Measurements from ENCODE around the gene GRIA3.
"Not testable (repeated sequence)": the region's sequence is repeated elsewhere in the genome, so short reads cannot be mapped to it uniquely, and the experiment has no call there.

GRIA3 gene

DNA sequence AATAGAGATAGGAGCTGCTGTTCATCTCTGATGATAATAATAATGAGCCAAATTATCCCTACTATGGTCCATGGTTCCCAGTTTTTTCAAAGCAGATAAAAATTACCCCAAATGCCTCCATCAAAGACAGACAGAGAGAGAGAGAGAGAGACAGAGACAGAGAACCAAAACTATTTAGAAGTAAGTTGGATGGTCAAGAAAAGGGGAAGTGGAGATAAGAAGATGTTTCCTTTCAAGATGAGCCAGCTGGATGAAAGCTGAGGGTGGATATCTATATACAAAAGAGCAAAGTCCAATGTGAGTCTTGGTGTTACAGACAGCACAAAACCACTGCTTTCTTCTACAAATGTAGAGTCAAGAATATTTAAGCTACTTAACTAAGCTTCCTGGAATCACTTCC is 173.9 kb downstream of the GRIA3 start:
- no peak overlapping the region for H3K4me3 ChIP-seq (ENCODE audit: low read depth, low read length)
- in situ Hi-C loops (cut with HindIII; ENCODE audit: low sequenced_read_pairs), result no loop called here
- TF ChIP-seq, protein P1, sequence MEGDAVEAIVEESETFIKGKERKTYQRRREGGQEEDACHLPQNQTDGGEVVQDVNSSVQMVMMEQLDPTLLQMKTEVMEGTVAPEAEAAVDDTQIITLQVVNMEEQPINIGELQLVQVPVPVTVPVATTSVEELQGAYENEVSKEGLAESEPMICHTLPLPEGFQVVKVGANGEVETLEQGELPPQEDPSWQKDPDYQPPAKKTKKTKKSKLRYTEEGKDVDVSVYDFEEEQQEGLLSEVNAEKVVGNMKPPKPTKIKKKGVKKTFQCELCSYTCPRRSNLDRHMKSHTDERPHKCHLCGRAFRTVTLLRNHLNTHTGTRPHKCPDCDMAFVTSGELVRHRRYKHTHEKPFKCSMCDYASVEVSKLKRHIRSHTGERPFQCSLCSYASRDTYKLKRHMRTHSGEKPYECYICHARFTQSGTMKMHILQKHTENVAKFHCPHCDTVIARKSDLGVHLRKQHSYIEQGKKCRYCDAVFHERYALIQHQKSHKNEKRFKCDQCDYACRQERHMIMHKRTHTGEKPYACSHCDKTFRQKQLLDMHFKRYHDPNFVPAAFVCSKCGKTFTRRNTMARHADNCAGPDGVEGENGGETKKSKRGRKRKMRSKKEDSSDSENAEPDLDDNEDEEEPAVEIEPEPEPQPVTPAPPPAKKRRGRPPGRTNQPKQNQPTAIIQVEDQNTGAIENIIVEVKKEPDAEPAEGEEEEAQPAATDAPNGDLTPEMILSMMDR (IDR thresholded peaks at IDR 0.05; ENCODE audit: low read depth, low read length, missing control alignments), result no peak
- no peak for DNase-seq (ENCODE audit: low read depth)

DNA sequence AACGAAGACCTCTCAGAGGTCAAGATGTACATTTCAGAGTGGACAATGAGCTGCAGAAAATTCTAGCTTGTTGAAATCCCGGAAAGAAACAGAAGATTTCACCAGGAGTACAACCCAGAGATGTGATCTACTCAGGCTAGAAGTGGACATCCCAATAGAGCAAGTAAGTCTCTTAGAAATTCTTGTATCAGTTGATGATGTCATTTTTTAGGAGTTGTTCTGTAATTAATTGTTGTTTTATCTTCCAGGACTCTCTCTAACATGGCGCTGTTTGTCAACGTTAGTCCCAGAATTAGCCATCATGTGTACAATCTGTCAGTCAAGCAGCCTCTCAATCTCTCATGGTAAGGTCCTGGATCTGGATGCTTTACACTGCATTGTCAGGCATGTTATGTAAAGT is 174.4 kb downstream of the GRIA3 start:
- no peak overlapping the region for H3K4me3 ChIP-seq (ENCODE audit: low read depth, low read length)
- no peak for DNase-seq (ENCODE audit: low read depth)
- in situ Hi-C loops (cut with HindIII; ENCODE audit: low sequenced_read_pairs), result no loop called here
- TF ChIP-seq, protein P1 (IDR thresholded peaks at IDR 0.05; ENCODE audit: low read depth, low read length, missing control alignments), result no peak

DNA sequence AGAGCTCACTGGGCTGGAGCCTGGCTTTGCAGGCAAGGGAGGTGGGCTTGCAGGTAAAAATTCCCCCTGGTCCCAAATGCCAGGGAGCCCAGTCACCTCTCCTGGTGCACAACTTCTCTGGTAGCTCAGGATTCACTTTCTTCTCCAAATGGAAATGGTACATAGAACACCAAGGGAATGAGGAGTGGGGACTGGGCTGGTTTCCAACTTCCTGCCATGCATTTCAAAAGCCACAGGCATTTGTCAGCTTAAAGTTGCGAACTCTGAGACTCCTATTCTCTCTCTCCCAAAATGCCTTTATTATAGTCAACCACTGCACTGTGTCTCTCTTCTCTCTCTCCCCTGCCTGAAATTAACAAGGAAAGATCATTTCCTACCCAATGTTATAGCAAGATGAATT is 177.3 kb downstream of the GRIA3 start:
- TF ChIP-seq, protein P1 (IDR thresholded peaks at IDR 0.05; ENCODE audit: low read depth, low read length, missing control alignments), result no peak
- in situ Hi-C loops (cut with HindIII; ENCODE audit: low sequenced_read_pairs), result no loop called here
- peak; percentile 5 for DNase-seq (ENCODE audit: low read depth)
- H3K4me3 ChIP-seq (ENCODE audit: low read depth, low read length), result no peak overlapping the region

DNA sequence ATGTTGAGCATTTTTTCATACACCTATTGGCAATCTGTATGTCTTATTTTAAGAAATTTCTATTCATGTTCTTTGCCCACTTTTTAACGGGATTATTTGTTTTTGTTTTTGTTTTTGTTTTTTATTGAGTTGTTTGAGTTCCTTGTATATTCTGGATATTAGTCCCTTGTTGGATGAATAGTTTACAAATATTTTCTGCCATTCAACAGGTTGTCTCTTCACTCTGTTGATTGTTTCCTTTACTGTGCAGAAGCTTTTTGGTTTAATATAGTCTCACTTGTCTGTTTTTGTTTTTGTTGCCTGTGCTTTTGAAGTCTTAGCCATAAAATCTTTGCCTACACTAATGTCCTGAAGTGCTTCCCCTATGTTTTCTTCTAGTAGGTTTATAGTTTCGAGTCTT is 202.1 kb downstream of the GRIA3 start:
- DNase-seq (ENCODE audit: low read depth); in situ Hi-C loops (cut with HindIII; ENCODE audit: low sequenced_read_pairs); H3K4me3 ChIP-seq (ENCODE audit: low read depth, low read length): not testable (repeated sequence)

DNA sequence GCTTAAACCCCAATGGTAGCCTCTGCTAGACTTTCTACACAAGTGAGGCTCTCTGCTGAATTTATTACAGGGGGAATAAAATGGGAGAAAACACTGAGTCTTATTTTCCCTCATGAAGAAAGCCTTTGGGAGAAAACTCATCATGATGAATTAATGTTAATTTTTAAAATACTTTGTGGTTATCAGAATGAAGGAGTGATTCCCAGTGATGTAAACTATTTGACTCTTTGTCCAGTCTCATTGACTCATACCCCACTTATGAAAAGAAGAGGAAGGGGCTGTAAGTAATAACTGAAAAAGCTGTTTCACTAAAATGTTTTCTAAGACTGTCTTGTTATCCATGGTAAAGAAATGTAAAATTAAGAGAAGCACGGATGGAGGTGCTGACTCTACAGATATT is 208.8 kb downstream of the GRIA3 start:
- in situ Hi-C loops (cut with HindIII; ENCODE audit: low sequenced_read_pairs), result no loop called here
- no peak overlapping the region for H3K4me3 ChIP-seq (ENCODE audit: low read depth, low read length)
- TF ChIP-seq, protein P1 (IDR thresholded peaks at IDR 0.05; ENCODE audit: low read depth, low read length, missing control alignments), result no peak
- DNase-seq (ENCODE audit: low read depth), result no peak

DNA sequence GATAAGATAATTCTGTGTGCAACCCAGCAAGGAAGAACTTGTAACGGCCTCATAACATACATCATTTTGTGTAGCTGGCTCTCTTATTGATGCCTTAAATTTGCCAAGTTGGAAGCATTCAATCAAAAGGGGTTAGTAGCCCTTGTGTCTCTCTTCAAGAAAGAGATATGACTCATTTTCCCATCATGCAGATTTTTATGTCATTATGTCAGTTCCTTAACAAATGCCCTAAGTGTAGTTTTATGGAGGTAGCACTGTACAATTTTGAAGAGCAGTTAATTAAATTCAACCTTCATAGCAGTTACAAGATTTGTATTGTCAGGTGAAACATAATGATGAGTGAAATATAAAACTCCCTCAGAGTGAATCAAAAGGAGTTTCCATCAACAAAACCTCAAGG is 215.6 kb downstream of the GRIA3 start:
- DNase-seq (ENCODE audit: low read depth), result no peak
- TF ChIP-seq, protein P1 (IDR thresholded peaks at IDR 0.05; ENCODE audit: low read depth, low read length, missing control alignments), result no peak
- H3K4me3 ChIP-seq (ENCODE audit: low read depth, low read length), result no peak overlapping the region
- in situ Hi-C loops (cut with HindIII; ENCODE audit: low sequenced_read_pairs), result no loop called here

DNA sequence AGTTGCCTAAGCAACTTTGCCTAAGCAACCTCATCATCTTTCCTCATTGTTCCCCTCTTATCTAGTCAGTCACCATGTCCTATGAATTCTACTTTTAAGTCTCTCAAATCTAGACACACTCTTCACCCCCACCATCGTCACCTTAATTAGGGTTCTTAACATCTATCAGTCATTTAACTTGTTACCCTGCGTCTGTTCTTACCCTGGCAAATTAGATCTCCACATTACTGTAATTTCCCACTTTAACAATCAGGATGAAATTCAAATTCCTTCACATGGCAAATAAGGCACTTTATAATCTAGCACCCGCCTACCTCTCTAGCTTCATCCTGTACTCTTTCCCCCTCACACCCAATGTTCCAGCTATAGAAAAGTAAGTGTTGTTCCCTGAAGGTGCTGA is 221.2 kb downstream of the GRIA3 start:
- H3K4me3 ChIP-seq (ENCODE audit: low read depth, low read length), result no peak overlapping the region
- TF ChIP-seq, protein P1 (IDR thresholded peaks at IDR 0.05; ENCODE audit: low read depth, low read length, missing control alignments), result no peak
- in situ Hi-C loops (cut with HindIII; ENCODE audit: low sequenced_read_pairs), result no loop called here
- no peak for DNase-seq (ENCODE audit: low read depth)
